T-helper 2 cell treated with Interferon-gamma antibody and Interleukin-4, amounts not matched to agents 5 μg/mL and 100 μg/mL, for 36 hours (primary cell): ENCODE measurements around the gene MAP4K4.

Experiments
- DNase-seq: peaks from one replicate; pipeline ENCODE4 v3.0.0; 2021; ENCODE audit warnings: low spot score
- H3K27ac Mint-ChIP-seq: one replicate; pipeline ENCODE4 v1.8.0; 2021; ENCODE audit warnings: mild to moderate bottlenecking, mixed read lengths
- H3K27me3 Mint-ChIP-seq: one replicate; pipeline ENCODE4 v1.8.0; 2021; ENCODE audit warnings: low read depth, mixed read lengths
- H3K36me3 Mint-ChIP-seq: one replicate; pipeline ENCODE4 v1.8.0; 2021; ENCODE audit warnings: low read depth, mixed read lengths
- H3K4me1 Mint-ChIP-seq: one replicate; pipeline ENCODE4 v1.8.0; 2021; ENCODE audit warnings: low read depth, mixed read lengths
- H3K4me3 Mint-ChIP-seq: one replicate; pipeline ENCODE4 v1.8.0; 2022; ENCODE audit warnings: mild to moderate bottlenecking, moderate library complexity, mixed read lengths
- H3K9me3 Mint-ChIP-seq: one replicate; pipeline ENCODE4 v1.8.0; 2021; ENCODE audit warnings: mixed read lengths

MAP4K4 gene

GRCh38 chr2:101781326-101781725 is 83.8 kb downstream of the MAP4K4 start:
- H3K27ac Mint-ChIP-seq = no peak overlapping the region
- H3K4me3 Mint-ChIP-seq = no peak overlapping the region
- H3K4me1 Mint-ChIP-seq = peaks cover 39% of the 10 kb centered on the region
- no peak for DNase-seq
- no peaks in the 10 kb centered on the region for H3K9me3 Mint-ChIP-seq
- H3K27me3 Mint-ChIP-seq = no peaks in the 10 kb centered on the region
- no peaks in the 10 kb centered on the region for H3K36me3 Mint-ChIP-seq

DNA sequence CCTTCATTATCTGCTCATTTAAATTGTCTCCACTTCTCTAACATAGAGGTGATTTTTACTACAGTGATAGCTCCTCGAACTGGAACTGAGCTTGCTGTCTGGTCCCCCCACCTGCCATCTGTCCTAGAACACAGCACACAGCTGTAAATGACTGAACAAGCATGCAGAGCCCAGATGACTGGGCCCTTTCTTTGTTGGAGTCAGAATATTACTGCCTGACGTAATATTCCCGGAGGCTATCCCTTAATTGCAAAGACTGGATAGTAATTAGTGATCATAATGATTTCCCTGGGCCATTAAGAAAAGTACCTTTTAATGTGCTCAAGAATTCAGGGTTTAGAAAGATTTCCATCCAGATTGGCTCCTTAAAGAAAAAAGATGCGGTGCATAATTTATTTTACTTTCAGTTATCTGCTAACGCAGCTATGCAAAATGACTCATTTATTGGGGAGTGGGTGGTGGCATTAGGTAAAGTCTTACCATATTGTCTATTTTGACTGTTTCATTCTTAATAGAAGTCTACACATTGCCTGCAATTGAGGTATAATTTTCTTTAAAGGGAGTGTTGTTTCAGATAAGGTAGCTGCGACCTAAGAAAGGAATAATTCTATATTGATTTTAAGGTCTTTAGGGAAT is 84.4 kb downstream of the MAP4K4 start:
- Mint-ChIP-seq H3K27ac (no peak overlapping the region), H3K9me3 (no peaks in the 10 kb centered on the region), H3K4me1 (peaks cover 39% of the 10 kb centered on the region), H3K4me3 (no peak overlapping the region), H3K27me3 (no peaks in the 10 kb centered on the region), H3K36me3 (no peaks in the 10 kb centered on the region)
- DNase-seq = no peak

- Mint-ChIP-seq H3K27ac (no peak overlapping the region), H3K36me3 (no peaks in the 10 kb centered on the region), H3K27me3 (no peaks in the 10 kb centered on the region), H3K4me3 (no peak overlapping the region), H3K4me1 (peaks cover 37% of the 10 kb centered on the region), H3K9me3 (no peaks in the 10 kb centered on the region)
- DNase-seq = no peak
These were observed 84.9 kb downstream of the MAP4K4 start for GRCh38 chr2:101782427-101782792.

DNA sequence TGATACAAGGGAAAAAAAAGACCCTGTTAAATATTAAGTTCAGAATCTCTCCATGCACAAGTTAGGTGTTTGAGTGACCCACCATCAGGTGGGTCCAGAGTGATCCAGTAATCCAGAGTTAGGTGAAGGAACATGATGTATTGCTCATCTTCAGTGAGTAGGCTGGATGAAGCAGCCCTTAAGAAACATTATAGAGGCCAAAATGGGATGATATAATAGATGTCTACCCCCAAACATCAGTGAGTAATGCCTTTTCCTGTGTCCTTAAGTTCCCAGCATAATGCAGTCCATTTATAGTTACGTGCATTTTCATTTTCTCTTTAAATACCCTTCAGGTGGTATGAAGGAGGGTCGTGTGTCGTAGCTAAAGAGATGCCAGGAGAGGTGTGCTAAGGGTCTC is 89.6 kb downstream of the MAP4K4 start:
- Mint-ChIP-seq H3K27ac (no peak overlapping the region), H3K4me3 (no peak overlapping the region), H3K36me3 (peaks cover 13% of the 10 kb centered on the region), H3K4me1 (peaks cover 12% of the 10 kb centered on the region), H3K27me3 (no peaks in the 10 kb centered on the region), H3K9me3 (no peaks in the 10 kb centered on the region)
- no peak for DNase-seq

DNA sequence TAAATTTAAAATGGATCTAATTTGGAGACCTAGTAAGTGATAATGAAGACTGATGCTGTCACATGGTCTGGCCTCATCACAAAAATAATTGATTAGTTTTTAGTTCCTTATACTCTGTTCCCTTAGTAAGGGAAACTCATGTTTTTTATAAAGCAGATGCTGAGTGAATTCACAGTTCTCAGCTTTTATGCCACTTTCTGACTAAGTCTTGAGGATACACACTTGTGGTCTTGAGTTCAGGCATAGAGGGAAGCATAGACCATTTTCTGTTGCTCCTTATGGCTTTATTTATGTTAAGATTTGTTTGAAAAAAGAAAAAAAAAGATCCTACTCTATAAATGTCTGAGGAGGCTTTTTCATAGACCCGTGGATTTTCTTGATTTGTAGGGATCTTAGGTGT is 91.1 kb downstream of the MAP4K4 start:
- no peak overlapping the region for H3K4me3 Mint-ChIP-seq
- no peak overlapping the region for H3K27ac Mint-ChIP-seq
- peaks cover 15% of the 10 kb centered on the region for H3K36me3 Mint-ChIP-seq
- no peaks in the 10 kb centered on the region for H3K9me3 Mint-ChIP-seq
- no peak for DNase-seq
- H3K4me1 Mint-ChIP-seq = peaks cover 8% of the 10 kb centered on the region
- H3K27me3 Mint-ChIP-seq = no peaks in the 10 kb centered on the region

- Mint-ChIP-seq H3K4me3 (no peak overlapping the region), H3K4me1 (peaks cover 7% of the 10 kb centered on the region), H3K36me3 (peaks cover 15% of the 10 kb centered on the region), H3K27ac (no peak overlapping the region), H3K27me3 (no peaks in the 10 kb centered on the region), H3K9me3 (no peaks in the 10 kb centered on the region)
- DNase-seq = no peak
These were observed 91.8 kb downstream of the MAP4K4 start for GRCh38 chr2:101788995-101789970.

GRCh38 chr2:101790416-101790815 is 92.9 kb downstream of the MAP4K4 start:
- H3K27me3 Mint-ChIP-seq = no peaks in the 10 kb centered on the region
- DNase-seq = no peak
- H3K36me3 Mint-ChIP-seq = peaks cover 19% of the 10 kb centered on the region
- H3K9me3 Mint-ChIP-seq = no peaks in the 10 kb centered on the region
- no peak overlapping the region for H3K27ac Mint-ChIP-seq
- H3K4me3 Mint-ChIP-seq = no peak overlapping the region
- H3K4me1 Mint-ChIP-seq = peaks cover 5% of the 10 kb centered on the region

GRCh38 chr2:101790857-101791256 is 93.3 kb downstream of the MAP4K4 start:
- no peak overlapping the region for H3K27ac Mint-ChIP-seq
- H3K4me3 Mint-ChIP-seq = no peak overlapping the region
- H3K4me1 Mint-ChIP-seq = peaks cover 5% of the 10 kb centered on the region
- DNase-seq = no peak
- H3K36me3 Mint-ChIP-seq = peaks cover 19% of the 10 kb centered on the region
- H3K9me3 Mint-ChIP-seq = no peaks in the 10 kb centered on the region
- H3K27me3 Mint-ChIP-seq = no peaks in the 10 kb centered on the region

DNA sequence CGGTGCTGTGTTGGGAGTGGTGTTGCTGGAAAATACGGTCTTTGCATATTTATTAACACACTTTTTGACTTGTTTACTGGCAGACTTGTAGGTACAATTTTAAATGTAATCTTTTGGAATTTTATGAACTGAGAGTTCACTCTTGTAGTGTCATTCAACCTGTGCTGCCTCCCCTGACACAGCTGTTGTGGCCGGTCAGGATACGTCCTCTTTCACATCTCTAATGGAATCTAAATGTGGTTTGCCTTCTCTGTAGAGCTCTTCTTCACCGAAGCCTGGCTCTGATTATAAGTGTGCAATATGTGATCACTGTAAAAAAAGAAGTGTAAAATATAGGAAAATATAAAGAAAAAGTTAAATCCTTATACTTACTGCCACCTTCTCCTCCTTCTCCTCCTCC is 94.7 kb downstream of the MAP4K4 start:
- peaks cover 8% of the 10 kb centered on the region for H3K4me1 Mint-ChIP-seq
- no peak for DNase-seq
- peaks cover 19% of the 10 kb centered on the region for H3K36me3 Mint-ChIP-seq
- no peak overlapping the region for H3K27ac Mint-ChIP-seq
- no peaks in the 10 kb centered on the region for H3K27me3 Mint-ChIP-seq
- no peaks in the 10 kb centered on the region for H3K9me3 Mint-ChIP-seq
- H3K4me3 Mint-ChIP-seq = no peak overlapping the region

- Mint-ChIP-seq H3K4me1 (peaks cover 7% of the 10 kb centered on the region), H3K27me3 (no peaks in the 10 kb centered on the region), H3K27ac (no peak overlapping the region), H3K4me3 (no peak overlapping the region), H3K36me3 (peaks cover 19% of the 10 kb centered on the region), H3K9me3 (no peaks in the 10 kb centered on the region)
- no peak for DNase-seq
These were observed 95.9 kb downstream of the MAP4K4 start for GRCh38 chr2:101793277-101793969.

DNA sequence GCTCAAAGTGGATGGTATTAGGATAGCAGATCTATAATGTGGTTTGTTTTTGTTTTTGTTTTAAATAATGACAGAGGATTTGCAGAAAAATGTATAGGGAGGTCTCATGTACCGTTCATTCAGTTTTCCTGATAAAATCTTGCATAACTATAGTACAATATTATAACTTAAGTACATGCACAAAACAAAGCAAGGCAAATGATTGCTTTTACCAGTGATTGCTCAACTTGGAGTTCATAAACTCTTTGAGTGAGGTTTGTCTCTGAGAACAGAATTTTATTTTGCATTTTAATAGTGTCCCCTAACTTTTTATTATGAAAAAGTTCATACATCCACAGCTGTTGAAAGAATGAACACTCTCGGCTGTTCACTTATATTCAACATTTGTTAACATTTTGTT is 96.6 kb downstream of the MAP4K4 start:
- H3K4me3 Mint-ChIP-seq = no peak overlapping the region
- H3K27me3 Mint-ChIP-seq = no peaks in the 10 kb centered on the region
- no peaks in the 10 kb centered on the region for H3K9me3 Mint-ChIP-seq
- H3K27ac Mint-ChIP-seq = no peak overlapping the region
- H3K4me1 Mint-ChIP-seq = peaks cover 6% of the 10 kb centered on the region
- peaks cover 19% of the 10 kb centered on the region for H3K36me3 Mint-ChIP-seq
- DNase-seq = no peak

GRCh38 chr2:101795033-101795432 is 97.5 kb downstream of the MAP4K4 start:
- Mint-ChIP-seq H3K36me3 (peaks cover 17% of the 10 kb centered on the region), H3K4me3 (no peak overlapping the region), H3K4me1 (peaks cover 10% of the 10 kb centered on the region)

DNA sequence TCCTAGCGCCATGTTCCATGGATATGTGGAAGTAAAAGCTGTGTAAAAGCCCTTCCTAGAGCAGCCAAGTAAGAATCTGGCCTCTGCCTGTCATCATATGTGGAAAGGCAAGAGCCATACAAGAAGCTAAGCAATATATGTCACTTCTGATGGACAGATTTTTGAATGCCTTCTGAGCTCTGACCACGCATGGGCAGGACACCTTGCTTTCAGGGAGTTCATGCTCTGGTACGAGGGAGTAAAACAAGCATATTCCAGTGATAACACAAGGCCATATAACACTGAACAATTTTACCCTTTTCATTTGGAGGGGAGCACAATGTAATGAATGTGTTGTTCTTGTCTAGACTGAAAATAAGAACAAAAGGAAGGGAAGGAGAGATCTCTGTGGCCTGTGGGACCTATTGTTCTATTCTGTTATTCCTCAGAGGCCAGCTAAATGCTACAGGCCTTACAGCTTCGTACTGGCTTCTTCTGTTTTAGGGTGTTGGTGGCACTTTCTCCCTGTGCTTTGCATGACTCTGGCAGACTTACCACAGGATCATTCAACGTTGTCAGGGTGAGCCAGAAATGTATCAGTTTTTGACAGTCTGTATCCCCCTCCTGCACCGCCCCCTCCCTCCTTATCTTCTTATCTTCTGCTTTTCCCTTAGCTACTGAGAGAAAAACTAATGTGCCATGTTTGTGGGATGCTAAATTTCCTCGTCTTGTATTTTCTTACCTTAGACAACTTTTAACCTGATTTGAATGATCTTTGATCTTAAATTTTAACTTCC is 99.5 kb downstream of the MAP4K4 start:
- Mint-ChIP-seq H3K27me3 (no peaks in the 10 kb centered on the region), H3K36me3 (peaks cover 9% of the 10 kb centered on the region), H3K4me3 (no peak overlapping the region), H3K27ac (no peak overlapping the region), H3K4me1 (peaks cover 13% of the 10 kb centered on the region), H3K9me3 (no peaks in the 10 kb centered on the region)
- DNase-seq = no peak

More at GRCh38 chr2:101795033-101795432, 97.5 kb downstream of the MAP4K4 start:
- no peak overlapping the region for H3K27ac Mint-ChIP-seq
- DNase-seq = no peak
- H3K27me3 Mint-ChIP-seq = no peaks in the 10 kb centered on the region
- no peaks in the 10 kb centered on the region for H3K9me3 Mint-ChIP-seq
